DMS79 treated with DMSO at 0.1 percent for 48 hours (cell line): ENCODE measurements around the gene XRCC6.
"Not testable (repeated sequence)": the region's sequence is repeated elsewhere in the genome, so short reads cannot be mapped to it uniquely, and the experiment has no call there.

Experiments
- DNase-seq: peaks from one replicate; lab custom pipeline; 2025; lab: John Stamatoyannopoulos, UW

The XRCC6 gene

GRCh38 chr22:41686890-41687289 is 65.8 kb downstream of the XRCC6 start:
- DNase-seq: not testable (repeated sequence)

- no peak for DNase-seq
Measured at GRCh38 chr22:41687901-41688364, 66.8 kb downstream of the XRCC6 start.

- DNase-seq: peak; percentile 41
Measured at GRCh38 chr22:41688365-41689211, 67.5 kb downstream of the XRCC6 start, which contains the start of gene SNU13. TSS of gene SNU13 (minus strand) at chr22:41688867. CDS start at chr22:41688796, 71 bp downstream.

DNA sequence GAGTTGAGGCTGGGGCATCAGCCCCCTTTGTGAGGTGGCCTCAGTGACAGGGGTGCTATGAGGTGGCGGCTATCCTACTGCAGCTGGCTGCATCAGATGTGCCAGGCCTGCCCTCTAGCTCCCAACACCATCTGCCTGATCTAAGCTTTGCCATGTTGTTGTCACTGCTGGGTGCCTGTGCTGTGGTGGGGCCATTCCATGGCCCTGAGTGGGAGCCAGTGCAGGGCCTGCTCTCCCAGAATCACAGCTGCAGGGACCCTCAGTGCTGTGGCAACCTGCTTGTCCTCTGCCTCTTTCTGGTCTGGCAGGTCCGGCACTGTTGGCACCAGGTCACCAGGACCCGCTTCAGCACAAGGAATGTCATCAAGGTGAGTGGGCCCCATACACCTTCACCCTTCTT is 69.4 kb downstream of the XRCC6 start:
- DNase-seq: no peak

DNA sequence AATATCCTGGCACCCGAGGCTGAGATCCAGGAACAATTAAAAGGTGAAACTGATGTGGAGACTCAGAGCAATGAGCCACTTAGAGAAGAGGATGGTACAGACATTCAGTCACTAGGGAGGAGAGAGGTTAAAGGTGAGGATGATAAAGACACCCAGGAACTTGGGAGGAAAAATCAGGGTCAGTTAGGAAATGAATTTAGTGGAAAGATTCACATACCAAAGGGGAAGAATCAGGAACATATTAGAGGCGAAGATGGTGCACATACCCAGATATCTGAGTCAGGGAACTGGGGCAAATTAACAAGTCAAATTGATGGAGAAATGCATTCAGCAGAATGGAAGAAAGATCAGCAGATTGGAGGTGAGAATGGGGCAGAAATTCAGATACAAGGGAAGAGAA is 74.1 kb downstream of the XRCC6 start:
- DNase-seq: no peak

- no peak for DNase-seq
Measured at GRCh38 chr22:41696703-41697102, 75.6 kb downstream of the XRCC6 start.

DNA sequence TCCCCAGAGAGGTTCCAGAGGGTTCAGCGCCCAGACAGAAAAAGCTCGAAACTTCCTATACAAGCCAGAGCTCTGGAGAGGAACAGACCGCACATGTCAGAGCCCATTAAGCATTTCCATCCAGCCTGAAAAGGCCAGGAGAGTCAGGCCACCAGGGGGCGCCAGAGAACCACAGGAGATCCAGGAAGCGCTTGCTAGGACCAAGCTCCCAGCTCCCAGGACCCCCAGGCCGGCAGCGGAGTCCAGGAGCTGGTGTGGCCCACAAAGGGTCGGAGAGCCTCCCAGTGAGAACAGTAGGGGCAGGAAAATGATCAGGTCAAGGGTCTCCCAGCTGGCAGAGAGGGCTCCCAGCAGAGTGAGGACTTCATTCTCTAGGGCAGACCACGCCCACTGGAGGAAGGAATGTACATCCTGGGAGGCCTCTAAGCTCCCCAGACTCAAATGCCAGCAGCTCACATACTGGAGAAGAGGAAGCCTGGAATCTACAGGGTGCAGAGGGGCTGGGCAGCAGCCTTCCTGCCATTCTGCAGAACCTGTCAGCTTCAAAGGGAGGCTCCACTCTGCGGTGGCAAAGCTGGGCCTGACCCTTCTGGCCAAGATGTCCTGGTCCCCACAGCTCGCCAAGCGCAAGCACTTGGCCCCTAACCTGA is 76.2 kb downstream of the XRCC6 start:
- peak; percentile 57 for DNase-seq

GRCh38 chr22:41699264-41700107 is 78.4 kb downstream of the XRCC6 start, which contains the start of gene MEI1:
TSS of gene MEI1 (plus strand) at chr22:41699503. CDS start at chr22:41699539, 36 bp downstream.
- DNase-seq: no peak

- DNase-seq: no peak
Measured at GRCh38 chr22:41700108-41700364, 78.9 kb downstream of the XRCC6 start.

- no peak for DNase-seq
Measured at GRCh38 chr22:41702763-41703162, 81.7 kb downstream of the XRCC6 start.

DNA sequence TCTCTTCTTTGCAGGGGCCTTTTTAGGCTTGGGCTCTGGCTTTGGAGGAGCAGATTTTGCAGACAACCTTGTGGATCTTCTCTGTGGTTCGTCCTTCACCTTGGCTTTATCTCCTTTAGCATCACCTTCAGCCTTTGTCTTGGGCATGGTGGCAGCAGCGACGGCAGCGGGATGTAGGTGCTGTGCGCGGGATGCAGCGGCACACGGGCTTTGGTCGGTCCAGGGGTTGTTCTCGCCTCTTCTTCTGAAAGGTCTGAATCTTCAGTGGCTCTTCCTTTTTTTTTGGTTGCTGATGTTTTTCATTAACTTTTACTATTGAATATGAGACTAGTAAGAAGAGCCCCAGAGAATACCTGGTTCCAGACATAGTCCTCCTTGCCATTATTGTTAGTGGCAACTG is 88.2 kb downstream of the XRCC6 start:
- DNase-seq: no peak

GRCh38 chr22:41713004-41713403 is 91.9 kb downstream of the XRCC6 start:
- DNase-seq: no peak
